ENCODE data around the gene FAM3A. TPM values are rescaled to one million over a fixed set of nuclear protein-coding genes. Genes with fewer than 3 reads are reported as not detected.
"Not testable (repeated sequence)": the region's sequence is repeated elsewhere in the genome, so short reads cannot be mapped to it uniquely, and the experiment has no call there.

Gene FAM3A
- total RNA-seq, 1 donor from 2014 or later = 62.1 TPM

DNA sequence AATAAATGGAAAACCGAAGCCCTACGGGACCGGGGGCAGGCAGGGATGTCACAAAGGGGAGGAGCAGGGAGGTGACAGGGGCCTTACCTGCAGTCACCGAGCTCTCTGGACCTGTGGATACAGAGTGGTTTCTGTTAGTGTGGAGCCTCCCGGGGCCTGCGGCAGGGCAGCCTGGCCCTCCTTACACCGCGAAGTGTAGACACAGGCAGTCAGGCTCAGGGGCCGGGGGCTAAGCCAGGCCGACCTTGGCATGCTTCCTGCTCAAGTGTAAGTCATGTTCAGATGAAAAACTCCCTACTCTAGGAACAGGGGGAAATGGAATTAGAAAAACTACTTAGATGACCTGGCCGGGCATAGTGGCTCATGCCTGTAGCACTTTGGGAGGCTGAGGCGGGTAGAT lies 4.3 kb downstream of the FAM3A start:
- no peak for ATAC-seq
- no peak for DNase-seq (ENCODE audit: missing footprints)
- intact Hi-C loops (cut with DNase I) = no loop called here

DNA sequence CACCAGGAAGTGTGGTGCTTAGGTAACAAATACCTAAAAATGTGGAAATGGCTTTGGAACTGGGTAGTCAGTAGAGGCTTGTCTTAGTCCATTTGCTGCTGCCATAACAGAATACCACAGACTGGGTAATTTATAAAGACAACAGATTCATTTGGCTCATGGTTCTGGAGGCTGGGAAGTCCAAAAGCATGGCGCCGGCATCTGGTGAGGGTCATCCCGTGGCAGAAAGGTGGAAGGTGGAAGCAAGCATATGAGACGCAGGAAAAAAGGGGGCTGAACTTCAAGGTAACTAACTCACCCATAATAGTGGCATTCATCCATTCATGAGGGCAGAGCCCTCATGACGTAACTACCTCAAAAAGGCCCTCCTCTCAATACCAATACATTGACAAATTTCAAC lies 6.6 kb downstream of the FAM3A start:
- DNase-seq (ENCODE audit: missing footprints) = no peak
- ATAC-seq = no peak

DNA sequence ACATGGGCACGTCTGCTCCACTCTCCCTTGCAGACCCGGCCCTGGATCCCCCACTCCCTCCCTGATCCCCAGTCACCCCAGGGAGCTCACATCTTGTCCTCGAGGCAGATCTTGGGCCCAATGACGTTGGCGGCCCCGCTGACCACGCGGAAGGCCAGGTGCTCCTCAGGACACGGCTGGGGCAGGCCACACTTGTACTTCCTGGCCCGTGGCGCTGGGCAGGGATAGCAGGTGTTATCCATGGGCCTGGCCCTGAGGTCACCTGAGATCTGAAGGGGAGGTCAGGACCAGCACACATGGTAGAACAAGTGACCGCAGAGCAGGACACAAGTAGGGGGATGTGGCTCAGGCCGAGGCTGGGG lies 7.7 kb downstream of the FAM3A start:
- intact Hi-C loops (cut with DNase I) = no loop called here
- no peak for DNase-seq (ENCODE audit: missing footprints)
- ATAC-seq = no peak

More for the DNA sequence above, 6.6 kb downstream of the FAM3A start:
- intact Hi-C loops (cut with DNase I) = no loop called here

DNA sequence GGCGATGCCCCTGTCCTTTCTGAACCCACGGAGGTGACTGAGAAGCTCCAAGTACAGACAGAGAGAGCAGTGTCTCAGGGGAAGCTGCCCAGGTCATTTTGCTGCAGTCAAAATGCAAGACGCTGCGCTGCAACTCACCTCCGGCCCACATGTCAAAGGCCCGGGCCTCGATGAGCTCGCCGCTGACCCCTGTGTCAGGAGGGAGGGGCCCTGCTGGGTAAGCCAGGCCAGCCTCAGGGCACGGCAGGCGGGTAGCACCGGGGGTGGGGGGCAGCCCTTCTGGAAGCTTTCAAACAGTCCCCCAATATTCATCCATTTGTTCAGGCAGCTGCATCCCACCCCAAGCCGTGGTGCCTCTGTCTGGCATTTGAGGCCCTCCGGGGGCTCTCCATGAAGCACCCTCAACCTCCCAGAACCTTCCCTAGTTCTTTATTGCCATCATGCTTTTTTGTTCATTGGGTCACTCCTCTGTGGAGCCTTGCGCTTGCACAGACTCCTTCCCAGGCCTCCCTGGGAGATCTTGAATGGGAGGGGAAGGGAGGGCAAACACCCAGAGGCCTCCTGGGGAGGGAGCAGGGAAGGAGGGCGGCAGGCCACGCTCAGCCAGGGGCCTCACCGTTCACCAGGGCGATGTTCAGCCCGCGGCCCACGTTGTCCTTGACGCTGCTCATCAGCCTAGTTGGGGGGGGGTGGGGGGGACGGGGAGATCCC lies 8.2 kb downstream of the FAM3A start:
- DNase-seq (ENCODE audit: missing footprints) (no peak), ATAC-seq (no peak)
- intact Hi-C loops (cut with DNase I) = no loop called here

DNA sequence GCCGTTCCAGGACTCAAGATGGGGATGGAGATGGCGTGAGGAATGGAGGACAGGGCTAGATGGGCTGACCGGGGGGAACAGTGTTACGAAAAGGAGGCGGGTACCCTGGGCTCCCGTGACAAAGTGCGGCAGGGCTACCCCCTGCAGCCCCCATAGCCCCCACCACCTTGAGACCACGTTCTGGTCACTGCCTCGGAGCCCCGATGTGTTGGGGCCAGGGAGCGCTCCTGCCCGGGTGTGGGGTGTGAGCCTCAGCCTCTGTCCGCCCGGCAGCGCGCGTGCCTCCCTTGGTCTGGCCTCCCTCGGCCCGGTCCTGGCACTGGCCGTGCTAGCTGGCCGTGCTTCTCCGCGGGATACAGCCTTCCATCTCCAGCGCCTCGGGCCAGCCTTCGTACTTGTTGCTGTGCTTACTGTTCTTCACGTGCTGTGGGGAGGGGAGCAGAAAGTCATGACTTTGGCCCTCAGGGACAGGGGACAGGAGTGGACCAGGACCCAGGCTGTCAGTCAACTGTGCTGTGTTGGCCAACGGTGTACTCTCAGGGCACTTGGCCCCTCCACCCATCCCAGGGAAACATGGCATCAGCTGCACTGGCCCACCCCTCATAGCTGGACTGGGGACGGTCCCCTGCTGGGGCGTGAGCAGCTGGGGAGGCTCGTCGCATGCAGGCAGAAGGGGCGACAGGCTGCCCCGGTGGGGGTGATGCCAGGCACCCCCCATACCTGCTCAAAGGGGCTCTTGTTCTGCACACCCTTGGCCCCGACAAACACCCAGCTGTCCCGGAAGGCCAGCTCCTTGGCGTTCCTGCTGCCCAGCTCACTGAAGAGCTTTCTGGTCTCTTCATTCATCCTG lies 9.3 kb downstream of the FAM3A start:
- intact Hi-C loops (cut with DNase I) = no loop called here
- no peak for ATAC-seq

DNA sequence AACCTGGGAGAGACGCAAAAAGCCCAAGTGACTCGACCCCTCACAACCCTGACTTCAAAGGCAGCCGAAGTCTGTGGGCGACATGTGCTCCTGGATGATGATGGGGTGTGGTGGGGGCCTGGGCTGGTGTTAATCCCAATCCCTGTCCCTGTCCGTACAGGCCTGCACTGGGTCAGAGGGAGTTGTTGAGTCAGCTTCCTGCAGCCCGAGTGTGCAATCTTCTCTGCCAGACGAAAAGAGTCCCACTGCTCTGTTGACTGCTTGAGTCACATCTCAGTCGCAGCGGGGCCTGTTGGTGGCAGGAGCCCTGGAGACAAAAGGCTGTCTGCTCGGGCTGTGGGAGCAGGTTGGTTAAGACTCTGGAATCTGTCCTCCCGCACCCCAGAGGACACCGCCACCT lies 10.3 kb downstream of the FAM3A start:
- intact Hi-C loops (cut with DNase I) = no loop called here
- no peak for DNase-seq (ENCODE audit: missing footprints)

More for the DNA sequence above, 9.3 kb downstream of the FAM3A start:
- no peak for DNase-seq (ENCODE audit: missing footprints)

DNA sequence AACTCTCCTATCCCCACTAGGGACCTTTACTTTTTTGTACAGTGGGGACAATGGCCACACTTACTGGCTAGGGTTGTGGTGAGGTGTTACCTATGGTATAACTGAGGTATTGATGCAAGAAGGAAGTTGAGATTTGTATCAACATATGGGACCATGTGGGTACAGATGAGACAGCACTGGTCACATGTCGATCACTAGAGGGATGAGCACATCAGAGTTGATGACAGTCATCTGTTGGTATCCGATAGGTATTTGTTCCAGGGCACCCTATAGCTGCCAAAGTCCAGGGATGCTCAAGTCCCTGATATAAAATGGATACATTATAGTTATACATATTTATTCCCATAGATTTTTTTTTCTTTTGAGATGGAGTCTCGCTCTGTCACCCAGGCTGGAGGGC lies 13.0 kb downstream of the FAM3A start:
- ATAC-seq (no peak), DNase-seq (ENCODE audit: missing footprints) (no peak)
- intact Hi-C loops (cut with DNase I) = no loop called here

More for the DNA sequence above, 10.3 kb downstream of the FAM3A start:
- no peak for ATAC-seq

DNA sequence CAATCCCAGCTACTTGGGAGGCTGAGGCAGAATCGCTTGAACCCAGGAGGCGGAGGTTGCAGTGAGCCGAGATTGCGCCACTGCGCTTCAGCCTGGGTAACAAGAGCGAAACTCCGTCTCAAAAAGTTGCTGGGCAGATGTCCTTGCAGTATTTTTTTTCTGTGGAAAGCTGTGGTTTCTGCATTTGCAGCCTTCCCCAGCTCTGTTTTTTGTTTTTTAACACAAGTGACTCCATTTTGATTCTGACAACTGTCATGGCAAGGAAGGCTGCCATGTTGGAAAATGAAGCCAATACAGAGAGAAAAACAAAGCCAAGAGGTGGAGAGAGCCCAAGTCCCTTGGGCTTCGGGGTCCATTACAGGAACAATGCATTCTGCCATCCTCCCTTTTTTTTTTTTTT lies 13.9 kb downstream of the FAM3A start:
- ATAC-seq (no peak), DNase-seq (ENCODE audit: missing footprints) (no peak)
- intact Hi-C loops (cut with DNase I) = no loop called here

DNA sequence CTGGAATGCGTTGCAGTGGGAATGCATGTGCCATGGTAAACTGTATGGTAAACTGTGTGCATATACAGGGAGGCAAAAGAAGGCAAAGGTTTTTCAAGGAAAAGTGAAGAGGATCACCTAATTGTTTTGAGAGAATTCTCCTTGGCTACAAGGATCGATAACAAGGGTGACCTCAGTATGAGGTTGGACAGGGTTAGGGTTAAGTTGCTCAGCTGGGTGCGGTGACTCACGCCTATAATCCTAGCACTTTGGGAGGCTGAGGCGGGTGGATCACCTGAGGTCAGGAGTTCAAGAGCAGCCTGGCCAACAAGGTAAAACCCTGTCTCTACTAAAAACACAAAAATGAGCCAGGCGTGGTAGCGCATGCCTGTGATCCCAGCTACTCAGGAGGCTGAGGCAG lies 14.6 kb downstream of the FAM3A start:
- ATAC-seq; intact Hi-C loops (cut with DNase I); DNase-seq (ENCODE audit: missing footprints): not testable (repeated sequence)

DNA sequence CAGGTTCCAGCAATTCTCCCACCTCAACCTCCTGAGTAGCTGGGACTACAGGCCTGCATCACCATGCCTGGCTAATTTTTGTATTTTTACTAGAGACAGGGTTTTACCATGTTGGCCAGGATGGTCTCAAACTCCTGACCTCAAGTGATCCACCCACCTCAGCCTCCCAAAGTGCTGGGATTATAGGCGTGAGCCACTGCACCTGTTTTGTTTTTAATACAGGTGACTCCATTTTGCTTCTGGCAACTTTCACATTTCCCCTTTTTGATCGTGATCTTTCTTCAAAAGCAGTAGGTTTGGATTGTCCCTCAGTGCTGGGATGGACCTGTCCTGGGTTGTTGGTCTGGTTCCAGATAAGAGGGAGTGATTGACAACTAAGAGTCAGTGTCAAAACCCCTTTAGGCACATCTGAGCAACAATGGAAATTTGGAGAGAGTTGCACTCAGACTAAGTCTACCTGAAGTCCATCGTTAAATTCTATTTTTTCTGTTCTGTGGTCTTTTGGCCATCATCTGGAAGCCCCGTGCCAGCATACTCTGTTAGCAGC lies 19.4 kb downstream of the FAM3A start:
- ATAC-seq; DNase-seq (ENCODE audit: missing footprints); intact Hi-C loops (cut with DNase I): not testable (repeated sequence)

DNA sequence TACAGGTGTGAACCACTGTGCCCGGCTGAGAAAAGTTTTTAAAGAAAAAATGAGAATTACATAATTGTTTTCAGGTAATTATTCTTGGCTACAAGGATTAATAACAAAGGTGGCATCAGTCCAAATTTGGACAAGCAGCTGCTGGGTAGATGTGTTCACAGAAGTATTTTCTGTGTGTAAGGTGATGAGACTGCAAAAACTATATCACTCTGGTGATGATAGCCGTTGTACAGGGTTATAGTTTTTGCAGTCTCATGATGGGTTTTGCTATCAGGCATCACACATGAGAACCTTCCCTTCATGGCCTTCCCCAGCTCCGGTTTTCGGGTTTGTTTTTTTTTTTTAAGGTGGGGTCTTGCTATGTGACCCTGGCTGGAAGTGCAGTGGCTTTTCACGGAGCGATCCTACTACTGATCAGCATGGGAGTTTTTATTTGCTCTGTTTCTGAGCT lies 20.5 kb downstream of the FAM3A start:
- no peak for ATAC-seq
- intact Hi-C loops (cut with DNase I) = no loop called here

DNA sequence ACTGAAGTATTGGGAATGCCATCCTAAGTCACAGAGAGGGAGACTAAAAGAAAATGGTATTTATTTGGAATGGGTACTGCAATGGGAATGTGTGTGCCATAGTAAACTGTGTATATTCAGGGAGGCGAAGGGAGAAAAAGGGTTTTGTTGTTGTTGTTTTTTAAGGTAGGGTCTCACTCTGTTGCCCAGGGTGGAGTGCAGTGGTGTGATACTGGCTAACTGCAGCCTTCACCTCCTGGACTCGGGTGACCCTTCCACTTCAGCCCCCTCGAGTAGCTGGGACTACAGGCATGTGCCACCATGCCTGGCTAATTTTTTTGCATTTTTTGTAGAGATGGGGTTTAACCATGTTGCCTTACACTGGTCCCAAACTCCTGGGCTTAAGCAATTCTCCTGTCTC lies 21.3 kb downstream of the FAM3A start:
- intact Hi-C loops (cut with DNase I) = no loop called here
- DNase-seq (ENCODE audit: missing footprints) (no peak), ATAC-seq (no peak)

More for the DNA sequence above, 20.5 kb downstream of the FAM3A start:
- no peak for DNase-seq (ENCODE audit: missing footprints)

DNA sequence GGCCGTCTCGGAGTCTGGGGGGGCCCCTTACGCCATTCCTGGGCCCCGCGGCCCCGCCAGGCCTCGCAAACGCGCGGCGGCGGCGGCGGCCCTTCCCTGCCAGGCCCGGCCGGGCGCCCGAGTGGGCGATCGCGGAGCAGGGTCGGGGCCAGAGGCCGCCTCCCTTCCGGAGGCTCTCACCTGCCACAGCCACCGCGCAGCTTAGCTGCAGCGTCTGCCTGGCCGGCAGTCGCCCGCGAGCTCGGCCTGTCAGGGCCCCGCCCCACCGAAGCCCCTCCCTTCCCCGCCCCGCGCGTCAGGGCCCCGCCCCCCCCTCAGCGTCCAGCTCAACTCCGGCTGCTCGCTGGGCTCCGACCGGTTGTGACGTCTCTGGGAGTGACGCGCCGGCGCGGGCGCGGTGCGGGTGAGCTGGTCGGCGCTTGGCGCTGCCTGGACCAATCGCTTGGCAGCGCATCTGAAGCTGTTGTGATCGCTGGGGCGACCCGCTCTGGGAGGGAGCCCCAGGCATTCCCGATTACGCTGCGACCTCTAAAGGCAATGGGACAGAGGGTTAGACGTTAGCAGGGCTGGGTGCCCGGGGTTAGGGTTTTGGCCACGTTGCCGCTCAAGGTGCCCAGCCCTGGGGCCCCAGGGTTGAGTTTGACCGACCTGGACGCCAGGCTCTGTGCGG lies 25.5 kb downstream of the FAM3A start, which contains the start of gene SLC10A3:
Gene SLC10A3 (minus strand): TSS at position 216 of the 670 bp plus-strand sequence. CDS start 1,689 bp downstream, outside the sequence.
- ATAC-seq = peak; percentile 94
- DNase-seq (ENCODE audit: missing footprints) = peak; percentile 96
- intact Hi-C loops (cut with DNase I) = no loop called here

DNA sequence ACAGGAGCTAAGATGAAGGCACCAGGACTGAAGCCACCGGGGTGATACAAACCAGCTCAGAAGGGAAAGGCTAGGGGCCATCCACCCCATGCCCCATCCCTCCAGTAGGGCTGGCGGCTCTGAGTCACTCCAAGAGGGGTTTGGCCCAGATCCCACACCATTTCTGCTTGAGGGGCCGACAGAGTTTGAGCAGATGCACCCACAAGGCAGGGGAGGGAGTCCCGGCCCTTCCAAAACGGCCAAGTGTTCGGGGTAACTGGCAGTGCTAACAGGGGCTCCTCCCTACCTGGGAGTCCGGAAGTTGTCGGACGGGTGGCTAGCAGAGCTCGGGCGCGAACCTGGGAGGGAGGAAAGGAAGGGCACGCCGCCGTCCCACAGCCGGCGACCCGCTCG lies 26.0 kb downstream of the FAM3A start:
- ATAC-seq (peak; percentile 1), DNase-seq (ENCODE audit: missing footprints) (peak; percentile 67)
- intact Hi-C loops (cut with DNase I) = no loop called here

DNA sequence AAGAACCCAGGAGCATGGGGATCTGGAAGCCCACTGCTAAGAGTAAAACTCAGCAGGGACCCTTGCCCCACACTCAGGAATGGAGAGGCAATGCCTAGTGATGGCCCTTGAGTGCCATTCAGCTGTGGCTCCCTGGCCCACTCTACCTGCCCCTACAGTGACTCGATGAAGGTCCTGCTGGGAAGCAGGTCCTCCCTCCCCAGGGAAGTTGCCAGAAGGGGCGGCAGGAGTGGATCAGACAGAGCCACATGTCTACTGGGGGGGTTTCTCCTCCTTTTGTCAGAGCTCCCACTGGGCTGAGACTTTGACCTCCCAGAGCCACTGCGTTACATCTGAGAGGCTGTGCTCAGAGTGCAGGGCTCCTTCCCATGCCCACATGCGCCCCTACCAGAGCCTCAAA lies 26.9 kb downstream of the FAM3A start:
- DNase-seq (ENCODE audit: missing footprints) (no peak), ATAC-seq (no peak)
- intact Hi-C loops (cut with DNase I) = no loop called here

DNA sequence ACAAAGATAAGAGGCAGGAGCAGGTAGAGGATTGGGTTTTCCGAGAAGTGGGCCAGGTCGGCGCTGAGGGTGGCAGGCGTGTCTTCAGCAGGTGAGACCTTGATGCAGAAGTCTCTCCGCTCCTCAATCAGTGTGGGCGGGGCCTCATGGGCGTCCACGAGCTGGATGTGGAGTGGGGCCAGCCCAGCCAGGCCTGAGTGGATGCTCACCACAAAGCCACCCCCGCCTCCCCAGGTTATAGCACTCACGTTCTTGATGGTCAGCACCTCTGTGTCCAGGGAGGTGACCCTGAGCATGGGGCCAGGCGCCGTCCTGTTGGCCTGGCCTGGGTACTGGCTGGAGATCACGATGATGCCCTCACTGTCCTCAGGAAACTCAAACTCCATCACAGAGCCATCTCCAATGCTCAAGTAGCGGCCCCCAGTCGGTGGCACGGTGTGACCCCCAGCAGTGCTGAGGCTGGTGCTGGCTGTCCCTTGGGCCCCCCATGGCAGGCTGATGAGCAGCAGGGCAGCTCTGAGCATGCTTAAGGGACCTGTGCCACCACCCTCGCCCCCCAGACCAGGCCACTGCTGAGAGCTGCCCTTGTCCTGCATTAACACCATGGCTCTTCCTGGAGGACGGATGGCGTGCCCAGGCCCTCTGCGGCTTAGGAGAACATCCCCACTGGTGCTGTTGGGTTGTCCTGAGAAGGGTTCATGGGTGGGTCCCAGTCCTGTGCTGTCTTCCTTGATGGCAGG lies 27.5 kb downstream of the FAM3A start:
- intact Hi-C loops (cut with DNase I) = no loop called here
- DNase-seq (ENCODE audit: missing footprints) (peak; percentile 54), ATAC-seq (no peak)

DNA sequence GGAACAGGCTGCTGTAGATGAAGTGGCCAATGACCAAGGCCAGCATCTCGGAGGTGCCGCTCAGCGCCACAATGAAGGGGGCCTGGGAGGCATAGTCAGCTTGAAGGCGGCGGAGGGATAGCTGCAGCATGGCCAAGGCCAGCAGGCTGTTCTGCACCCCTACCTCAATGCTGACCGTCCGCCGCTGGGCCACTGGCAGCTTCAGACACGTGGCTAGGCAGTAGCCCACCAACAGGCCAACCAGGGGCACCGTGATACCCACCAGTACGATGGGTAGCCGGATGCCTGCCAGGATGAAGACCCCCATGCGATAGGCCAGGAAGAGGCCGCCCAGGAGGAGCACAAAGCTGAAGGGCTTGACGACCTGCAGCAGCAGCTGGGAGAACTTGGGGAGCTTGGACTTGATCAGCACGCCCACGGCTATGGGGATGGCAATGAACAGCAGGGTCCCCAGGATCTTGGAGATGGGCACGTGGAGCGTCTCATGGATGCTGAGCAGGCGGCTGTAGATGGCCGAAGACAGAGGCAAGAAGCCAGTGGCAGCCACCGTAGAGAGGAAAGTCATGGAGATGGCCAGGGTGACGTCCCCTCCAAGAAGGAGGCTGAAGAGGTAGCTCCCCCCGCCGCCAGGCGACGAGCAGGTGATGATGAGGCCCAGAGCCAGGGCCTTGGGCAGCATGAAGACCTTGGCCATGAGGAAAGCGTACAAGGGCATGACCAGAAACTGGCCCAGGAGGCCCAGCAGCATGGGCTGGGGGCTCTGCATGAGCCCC lies 28.3 kb downstream of the FAM3A start:
- no peak for DNase-seq (ENCODE audit: missing footprints)
- intact Hi-C loops (cut with DNase I) = loop anchor here (2.0 kb wide), 1 partner anchor 29 kb away; the partner anchor contains the start of gene FAM3A

More for the DNA sequence above, 28.3 kb downstream of the FAM3A start:
- ATAC-seq = no peak

All from Right ventricle myocardium inferior (tissue), 1 donor.